ENCODE measurements around the gene MYO18B.

Gene MYO18B

DNA sequence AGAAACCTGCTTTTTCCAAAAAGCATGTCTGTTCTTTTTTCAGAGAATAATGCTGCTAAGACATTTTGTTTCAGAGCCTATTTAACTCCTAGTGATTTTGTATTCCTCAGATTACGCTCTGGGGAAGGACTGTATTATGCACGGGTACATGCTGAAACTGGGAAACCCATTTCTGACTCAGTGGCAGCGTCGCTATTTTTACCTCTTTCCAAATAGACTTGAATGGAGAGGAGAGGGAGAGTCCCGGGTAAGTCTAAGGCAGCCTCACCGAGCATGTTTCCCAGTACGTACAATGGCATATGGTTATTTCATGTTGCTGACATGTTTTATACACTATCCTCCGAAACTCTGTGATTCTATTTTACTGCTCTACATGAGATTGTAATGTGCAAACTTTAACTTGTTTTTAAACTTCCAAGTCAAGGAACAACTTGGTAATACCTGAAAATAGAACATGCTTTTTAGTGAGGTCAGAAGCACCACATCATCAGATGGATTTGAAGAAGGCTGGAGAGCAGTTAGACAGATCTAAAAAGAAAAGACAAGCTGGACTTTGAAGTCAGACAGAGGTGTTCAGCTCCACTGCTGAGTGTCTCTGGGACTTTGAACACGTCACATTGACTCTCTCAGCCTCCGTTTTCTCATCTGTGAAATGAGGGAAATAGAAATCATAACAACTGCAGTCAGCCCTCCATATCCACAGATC lies 23.7 kb upstream of the MYO18B start:
- TF ChIP-seq, protein P1, sequence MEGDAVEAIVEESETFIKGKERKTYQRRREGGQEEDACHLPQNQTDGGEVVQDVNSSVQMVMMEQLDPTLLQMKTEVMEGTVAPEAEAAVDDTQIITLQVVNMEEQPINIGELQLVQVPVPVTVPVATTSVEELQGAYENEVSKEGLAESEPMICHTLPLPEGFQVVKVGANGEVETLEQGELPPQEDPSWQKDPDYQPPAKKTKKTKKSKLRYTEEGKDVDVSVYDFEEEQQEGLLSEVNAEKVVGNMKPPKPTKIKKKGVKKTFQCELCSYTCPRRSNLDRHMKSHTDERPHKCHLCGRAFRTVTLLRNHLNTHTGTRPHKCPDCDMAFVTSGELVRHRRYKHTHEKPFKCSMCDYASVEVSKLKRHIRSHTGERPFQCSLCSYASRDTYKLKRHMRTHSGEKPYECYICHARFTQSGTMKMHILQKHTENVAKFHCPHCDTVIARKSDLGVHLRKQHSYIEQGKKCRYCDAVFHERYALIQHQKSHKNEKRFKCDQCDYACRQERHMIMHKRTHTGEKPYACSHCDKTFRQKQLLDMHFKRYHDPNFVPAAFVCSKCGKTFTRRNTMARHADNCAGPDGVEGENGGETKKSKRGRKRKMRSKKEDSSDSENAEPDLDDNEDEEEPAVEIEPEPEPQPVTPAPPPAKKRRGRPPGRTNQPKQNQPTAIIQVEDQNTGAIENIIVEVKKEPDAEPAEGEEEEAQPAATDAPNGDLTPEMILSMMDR (IDR thresholded peaks at IDR 0.05; ENCODE audit: low read depth, low read length) = no peak
- TF ChIP-seq POLR2A (IDR thresholded peaks at IDR 0.05; ENCODE audit: extremely low read depth, insufficient read length) (no peak), MYC (IDR thresholded peaks at IDR 0.05; ENCODE audit: low read depth, low read length) (no peak), MAX (IDR thresholded peaks at IDR 0.05; ENCODE audit: low read depth, low read length) (no peak)
- no peak for DNase-seq (ENCODE audit: low read depth)

GRCh38 chr22:25722223-25722622 lies 19.8 kb upstream of the MYO18B start:
- TF ChIP-seq, protein P1 (IDR thresholded peaks at IDR 0.05; ENCODE audit: low read depth, low read length) = no peak
- no peak for TF ChIP-seq POLR2A (IDR thresholded peaks at IDR 0.05; ENCODE audit: extremely low read depth, insufficient read length)
- TF ChIP-seq MYC (IDR thresholded peaks at IDR 0.05; ENCODE audit: low read depth, low read length) = no peak
- TF ChIP-seq MAX (IDR thresholded peaks at IDR 0.05; ENCODE audit: low read depth, low read length) = no peak
- no peak overlapping the region for H3K4me3 ChIP-seq (ENCODE audit: low read depth, low read length)
- DNase-seq (ENCODE audit: low read depth) = no peak

More for the DNA sequence above, 23.7 kb upstream of the MYO18B start:
- H3K4me3 ChIP-seq (ENCODE audit: low read depth, low read length) = no peak overlapping the region

GRCh38 chr22:25722626-25723025 lies 19.4 kb upstream of the MYO18B start:
- no peak overlapping the region for H3K4me3 ChIP-seq (ENCODE audit: low read depth, low read length)
- TF ChIP-seq POLR2A (IDR thresholded peaks at IDR 0.05; ENCODE audit: extremely low read depth, insufficient read length) = no peak
- TF ChIP-seq MYC (IDR thresholded peaks at IDR 0.05; ENCODE audit: low read depth, low read length) = no peak
- TF ChIP-seq, protein P1 (IDR thresholded peaks at IDR 0.05; ENCODE audit: low read depth, low read length) = no peak
- TF ChIP-seq MAX (IDR thresholded peaks at IDR 0.05; ENCODE audit: low read depth, low read length) = no peak
- DNase-seq (ENCODE audit: low read depth) = peak; percentile 9

GRCh38 chr22:25726241-25726640 lies 15.7 kb upstream of the MYO18B start:
- TF ChIP-seq, protein P1 (IDR thresholded peaks at IDR 0.05; ENCODE audit: low read depth, low read length) = no peak
- TF ChIP-seq MAX (IDR thresholded peaks at IDR 0.05; ENCODE audit: low read depth, low read length) (no peak), POLR2A (IDR thresholded peaks at IDR 0.05; ENCODE audit: extremely low read depth, insufficient read length) (no peak), MYC (IDR thresholded peaks at IDR 0.05; ENCODE audit: low read depth, low read length) (no peak)
- no peak for DNase-seq (ENCODE audit: low read depth)
- H3K4me3 ChIP-seq (ENCODE audit: low read depth, low read length) = no peak overlapping the region

DNA sequence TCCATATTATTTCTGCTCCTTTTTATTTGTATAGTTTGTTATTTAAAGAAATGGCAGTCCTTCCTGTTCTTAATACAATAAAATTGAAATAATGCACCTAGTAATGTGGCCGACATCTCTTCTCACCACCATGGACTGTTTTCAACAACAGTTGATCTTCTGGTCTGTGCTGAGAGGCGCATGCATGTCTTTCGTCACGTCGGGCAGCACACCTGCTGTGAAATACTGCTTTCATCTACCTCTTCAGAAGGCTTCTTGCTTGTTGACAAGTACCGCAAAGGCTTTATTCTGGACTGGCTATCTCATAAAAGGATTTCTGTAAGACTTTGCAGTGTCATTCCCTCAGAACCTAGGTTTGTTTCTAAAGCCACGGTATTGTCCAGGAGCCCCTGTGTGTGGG lies 13.9 kb upstream of the MYO18B start:
- DNase-seq (ENCODE audit: low read depth) = no peak

More for the DNA sequence above, 13.9 kb upstream of the MYO18B start:
- TF ChIP-seq MYC (IDR thresholded peaks at IDR 0.05; ENCODE audit: low read depth, low read length) = no peak
- TF ChIP-seq, protein P1 (IDR thresholded peaks at IDR 0.05; ENCODE audit: low read depth, low read length) = no peak
- no peak for TF ChIP-seq POLR2A (IDR thresholded peaks at IDR 0.05; ENCODE audit: extremely low read depth, insufficient read length)
- TF ChIP-seq MAX (IDR thresholded peaks at IDR 0.05; ENCODE audit: low read depth, low read length) = no peak
- no peak overlapping the region for H3K4me3 ChIP-seq (ENCODE audit: low read depth, low read length)

Data from NB4 (cell line).